ENCODE measurements around the gene CCP110. TPM values are rescaled to one million over a fixed set of nuclear protein-coding genes. Genes with fewer than 3 reads are reported as not detected.

CCP110 gene
- polyA plus RNA-seq, 1 donor (not counting 4 experiments of a cell fraction or from before 2014, with no cell fraction given) = 5.5 TPM

DNA sequence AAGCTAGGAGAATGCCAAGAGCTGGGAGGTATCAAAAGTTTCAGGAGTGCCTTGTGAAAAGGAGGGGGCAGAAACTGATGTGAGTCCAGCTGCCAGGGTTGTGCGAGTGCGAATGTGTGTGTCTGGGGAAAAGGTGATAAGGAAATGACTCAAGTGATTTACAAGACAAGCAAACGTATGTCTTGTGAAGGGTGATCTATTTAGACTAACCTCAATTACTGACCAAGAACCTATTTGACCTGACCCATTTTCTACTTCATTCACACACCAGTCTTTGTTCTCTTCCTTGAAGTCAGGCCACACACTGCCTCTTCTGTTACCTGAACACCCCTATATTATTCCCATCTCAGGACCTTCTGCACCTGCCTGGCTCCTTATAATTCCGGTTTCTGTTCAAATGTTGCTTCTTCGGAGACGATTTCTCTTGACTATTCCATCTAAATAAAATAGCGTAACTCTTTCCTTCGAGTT lies 2.8 kb upstream of the CCP110 start:
- Histone ChIP-seq H3K4me2 (ENCODE audit: control insufficient read depth, extremely low read depth, insufficient read depth, low read depth, low read length) (peak overlapping the region; percentile 96), H3K36me3 (ENCODE audit: control insufficient read depth in 2 of 2, extremely low read depth in 1 of 2, insufficient read depth in 2 of 2, low read length in 2 of 2) (peaks cover 0 to 2% of the 10 kb centered on the region in 2 experiments), H3K9me1 (ENCODE audit: control insufficient read depth, extremely low read depth, insufficient read depth, low read length) (no peaks in the 10 kb centered on the region), H3K27ac (ENCODE audit: control insufficient read depth, insufficient read depth, low read length) (peak overlapping the region; percentile 61), H3K4me1 (ENCODE audit: control insufficient read depth, extremely low read depth, insufficient read depth, low read length) (peaks cover 38% of the 10 kb centered on the region), H2AFZ (ENCODE audit: control insufficient read depth, low read length) (no peak overlapping the region), H3K9ac (ENCODE audit: control insufficient read depth, extremely low read depth, insufficient read depth, low read length) (peak overlapping the region; percentile 86), H4K20me1 (ENCODE audit: control insufficient read depth, extremely low read depth, insufficient read depth, low read length) (peaks cover 3% of the 10 kb centered on the region), H3K9me3 (ENCODE audit: control insufficient read depth, low read depth, low read length) (no peaks in the 10 kb centered on the region), H3K27me3 (ENCODE audit: control insufficient read depth, extremely low read depth, insufficient read depth, low read length) (no peaks in the 10 kb centered on the region), H3K79me2 (ENCODE audit: control insufficient read depth, insufficient read depth, low read length) (peaks cover 47% of the 10 kb centered on the region), H3K4me3 (ENCODE audit: control insufficient read depth in 2 of 3, extremely low read depth in 1 of 3, insufficient read depth in 2 of 3, low read depth in 1 of 3, low read length in 3 of 3) (peak overlapping the region; percentile 63 to 98 (median 81))
- TF ChIP-seq EZH2 (IDR thresholded peaks at IDR 0.05; ENCODE audit: low read length) = no peak
- TF ChIP-seq, protein P1, sequence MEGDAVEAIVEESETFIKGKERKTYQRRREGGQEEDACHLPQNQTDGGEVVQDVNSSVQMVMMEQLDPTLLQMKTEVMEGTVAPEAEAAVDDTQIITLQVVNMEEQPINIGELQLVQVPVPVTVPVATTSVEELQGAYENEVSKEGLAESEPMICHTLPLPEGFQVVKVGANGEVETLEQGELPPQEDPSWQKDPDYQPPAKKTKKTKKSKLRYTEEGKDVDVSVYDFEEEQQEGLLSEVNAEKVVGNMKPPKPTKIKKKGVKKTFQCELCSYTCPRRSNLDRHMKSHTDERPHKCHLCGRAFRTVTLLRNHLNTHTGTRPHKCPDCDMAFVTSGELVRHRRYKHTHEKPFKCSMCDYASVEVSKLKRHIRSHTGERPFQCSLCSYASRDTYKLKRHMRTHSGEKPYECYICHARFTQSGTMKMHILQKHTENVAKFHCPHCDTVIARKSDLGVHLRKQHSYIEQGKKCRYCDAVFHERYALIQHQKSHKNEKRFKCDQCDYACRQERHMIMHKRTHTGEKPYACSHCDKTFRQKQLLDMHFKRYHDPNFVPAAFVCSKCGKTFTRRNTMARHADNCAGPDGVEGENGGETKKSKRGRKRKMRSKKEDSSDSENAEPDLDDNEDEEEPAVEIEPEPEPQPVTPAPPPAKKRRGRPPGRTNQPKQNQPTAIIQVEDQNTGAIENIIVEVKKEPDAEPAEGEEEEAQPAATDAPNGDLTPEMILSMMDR (optimal IDR thresholded peaks at IDR 0.05 in 1 of 3, IDR thresholded peaks at IDR 0.05 in 1 of 3, conservative IDR thresholded peaks at IDR 0.05 in 1 of 3; ENCODE audit: extremely low read depth in 1 of 3, insufficient read depth in 2 of 3, low read length in 3 of 3) = no peak
- FAIRE-seq = no peak
- dilution Hi-C loops (cut with MboI; ENCODE audit: extremely low pct_ligation_motif_present, low sequenced_read_pairs) = loop anchor here (25.0 kb wide), 1 partner anchor 109 kb away; the partner anchor contains the start of gene TMC5
- no peak for DNase-seq (ENCODE audit: low read depth, low spot score)

DNA sequence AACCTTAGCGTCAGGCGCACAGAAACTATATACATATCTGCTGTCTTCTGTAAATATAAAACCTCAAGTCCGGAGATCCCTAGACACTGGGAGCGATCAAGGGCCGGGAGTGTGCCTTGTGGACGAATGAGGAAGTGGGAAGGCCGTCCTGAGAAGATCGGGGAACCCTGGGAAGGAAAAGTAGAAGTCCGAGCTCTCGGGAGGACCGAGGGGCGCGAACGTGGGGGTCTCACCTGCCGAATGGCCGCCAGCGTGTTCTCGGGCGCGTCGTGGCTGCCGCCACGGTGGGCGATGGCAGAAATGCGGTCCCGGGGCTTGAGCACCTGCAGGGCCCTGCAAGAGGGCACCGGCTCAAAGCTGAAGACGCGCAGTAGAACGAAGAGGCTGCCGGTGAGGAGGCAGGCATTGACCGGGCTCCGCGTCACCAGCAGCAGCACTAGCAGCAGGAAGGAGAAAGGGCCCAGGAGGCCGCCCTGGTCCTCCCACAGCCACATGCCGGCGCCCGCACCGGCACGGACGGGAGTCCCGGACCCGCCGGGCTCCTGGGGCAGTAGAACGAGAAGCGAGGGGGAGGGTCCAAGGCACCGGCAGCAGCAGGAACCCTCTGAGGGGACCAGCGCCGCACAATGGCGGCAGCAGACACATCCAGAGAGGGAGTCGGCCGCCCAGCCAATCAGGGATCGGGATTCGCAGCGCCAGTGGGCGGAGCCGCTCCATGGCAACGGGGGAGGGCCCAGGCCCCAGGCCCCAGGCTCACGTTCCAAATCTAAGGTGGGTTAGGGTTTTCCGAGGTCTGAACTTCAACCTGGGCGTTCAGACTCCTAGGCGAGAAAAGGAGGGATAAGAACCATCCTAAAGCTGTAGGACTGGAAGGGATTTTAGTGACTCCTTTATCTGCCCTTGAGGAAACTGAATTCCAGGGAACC lies 2.0 kb upstream of the CCP110 start, which contains the start of gene GDE1:
GDE1 (minus strand) TSS at position 628 of the 926 bp plus-strand sequence; CDS start at position 494, 134 bp downstream.
- Histone ChIP-seq H3K4me3 (ENCODE audit: control insufficient read depth in 2 of 3, extremely low read depth in 1 of 3, insufficient read depth in 2 of 3, low read depth in 1 of 3, low read length in 3 of 3) (peak within 1 kb of the TSS; percentile 63 to 98 (median 81)), H3K27me3 (ENCODE audit: control insufficient read depth, extremely low read depth, insufficient read depth, low read length) (no peaks in the 10 kb centered on the region), H3K36me3 (ENCODE audit: control insufficient read depth in 2 of 2, extremely low read depth in 1 of 2, insufficient read depth in 2 of 2, low read length in 2 of 2) (no peaks in the 10 kb centered on the region), H2AFZ (ENCODE audit: control insufficient read depth, low read length) (peak within 1 kb of the TSS; percentile 93), H3K27ac (ENCODE audit: control insufficient read depth, insufficient read depth, low read length) (peak within 1 kb of the TSS; percentile 61), H3K9ac (ENCODE audit: control insufficient read depth, extremely low read depth, insufficient read depth, low read length) (peak within 1 kb of the TSS; percentile 86), H3K9me3 (ENCODE audit: control insufficient read depth, low read depth, low read length) (no peaks in the 10 kb centered on the region), H3K79me2 (ENCODE audit: control insufficient read depth, insufficient read depth, low read length) (peaks cover 51% of the 10 kb centered on the region), H3K4me1 (ENCODE audit: control insufficient read depth, extremely low read depth, insufficient read depth, low read length) (peaks cover 38% of the 10 kb centered on the region), H3K9me1 (ENCODE audit: control insufficient read depth, extremely low read depth, insufficient read depth, low read length) (no peaks in the 10 kb centered on the region), H3K4me2 (ENCODE audit: control insufficient read depth, extremely low read depth, insufficient read depth, low read depth, low read length) (peak within 1 kb of the TSS; percentile 96), H4K20me1 (ENCODE audit: control insufficient read depth, extremely low read depth, insufficient read depth, low read length) (peaks cover 3% of the 10 kb centered on the region)
- DNase-seq (ENCODE audit: low read depth, low spot score) = peak; percentile 30
- no peak for FAIRE-seq
- TF ChIP-seq, protein P1 (optimal IDR thresholded peaks at IDR 0.05 in 1 of 3, IDR thresholded peaks at IDR 0.05 in 1 of 3, conservative IDR thresholded peaks at IDR 0.05 in 1 of 3; ENCODE audit: extremely low read depth in 1 of 3, insufficient read depth in 2 of 3, low read length in 3 of 3) = peak; percentile 19 to 58 (median 51)
- TF ChIP-seq EZH2 (IDR thresholded peaks at IDR 0.05; ENCODE audit: low read length) = no peak
- dilution Hi-C loops (cut with MboI; ENCODE audit: extremely low pct_ligation_motif_present, low sequenced_read_pairs) = loop anchor here (25.0 kb wide), 1 partner anchor 109 kb away; the partner anchor contains the start of gene TMC5
